NCI-H510A (cell line): ENCODE results near the gene KCNK7.

ENCODE experiments used
- DNase-seq: peaks from one replicate; lab custom pipeline; 2025; lab: John Stamatoyannopoulos, UW

KCNK7 gene

DNA sequence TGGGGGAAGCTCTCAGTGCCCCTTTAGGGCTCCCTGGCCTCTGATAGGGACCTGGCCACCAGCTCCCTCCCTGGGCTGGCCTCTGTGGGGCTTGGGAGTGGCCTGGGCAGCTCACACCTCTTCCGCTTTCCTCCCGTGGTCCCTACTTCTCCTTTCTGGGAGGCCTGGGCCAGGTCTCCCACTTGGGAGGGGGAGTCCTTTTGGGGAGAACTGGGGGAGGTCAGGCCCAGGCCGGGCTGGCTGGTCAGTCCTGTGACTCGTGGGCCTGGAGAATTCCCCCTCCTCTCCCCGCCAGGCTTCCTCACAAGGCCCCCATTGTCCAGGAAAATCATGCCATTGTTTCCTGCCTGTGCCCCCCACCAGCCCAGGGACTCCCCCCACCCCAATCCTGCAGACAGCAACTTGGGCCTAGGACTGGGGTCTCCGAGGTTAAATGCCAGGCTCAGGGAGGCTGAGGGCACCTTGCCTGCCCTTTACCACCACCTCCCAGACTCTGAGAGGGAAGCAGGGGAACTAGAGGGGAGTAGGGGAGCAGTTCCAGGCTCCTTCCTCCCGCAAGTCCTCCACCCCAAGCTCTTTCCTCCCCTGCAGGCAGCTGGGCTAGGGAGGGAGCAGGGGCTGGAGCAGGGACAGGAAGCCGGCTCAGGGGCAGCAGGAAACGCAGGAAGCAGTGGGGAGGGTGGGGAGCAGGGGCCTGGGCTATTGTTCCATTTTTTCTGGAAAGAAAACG, 15.6 kb upstream of the KCNK7 start:
- DNase-seq, result no peak

DNA sequence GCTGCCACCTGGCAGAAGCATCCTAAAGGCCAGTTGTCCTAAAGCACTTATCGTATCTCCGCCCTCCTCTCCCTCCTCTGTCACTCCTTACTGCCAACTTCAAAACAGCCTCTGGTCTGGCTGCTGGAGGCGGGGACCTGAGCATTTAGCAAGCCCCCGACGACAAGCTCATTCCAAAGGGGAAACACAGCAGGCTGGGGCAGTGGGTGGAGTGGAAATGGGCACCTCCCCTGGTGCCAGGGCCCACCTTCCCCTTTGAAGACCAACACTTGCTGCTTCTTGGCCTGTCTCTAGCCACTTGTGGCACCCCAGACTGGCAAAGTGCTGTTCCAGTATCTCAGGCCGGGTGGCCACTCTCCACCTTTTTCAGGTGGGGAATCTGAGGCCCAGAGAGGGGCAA, 14.8 kb upstream of the KCNK7 start:
- no peak for DNase-seq

DNA sequence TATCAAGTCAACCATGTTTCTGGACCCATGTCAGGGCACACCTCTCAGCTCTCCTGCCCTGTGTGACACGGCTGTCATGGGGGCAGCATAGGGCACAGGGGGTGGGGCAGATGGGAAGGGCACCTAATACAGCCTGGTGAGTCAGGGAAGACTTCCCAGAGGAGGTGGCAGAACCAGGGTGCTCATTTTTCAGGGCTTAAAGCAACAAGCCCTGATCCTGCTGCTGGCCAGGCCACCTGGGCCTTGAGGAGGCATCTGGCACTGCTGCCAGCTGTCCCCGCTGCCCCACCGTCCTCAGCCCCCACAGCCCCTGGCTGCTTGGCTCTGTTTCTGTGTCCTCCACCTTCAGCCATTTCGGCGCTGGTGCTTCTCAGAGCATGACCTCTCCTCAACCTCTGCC, 14.1 kb upstream of the KCNK7 start:
- DNase-seq, result no peak

DNA sequence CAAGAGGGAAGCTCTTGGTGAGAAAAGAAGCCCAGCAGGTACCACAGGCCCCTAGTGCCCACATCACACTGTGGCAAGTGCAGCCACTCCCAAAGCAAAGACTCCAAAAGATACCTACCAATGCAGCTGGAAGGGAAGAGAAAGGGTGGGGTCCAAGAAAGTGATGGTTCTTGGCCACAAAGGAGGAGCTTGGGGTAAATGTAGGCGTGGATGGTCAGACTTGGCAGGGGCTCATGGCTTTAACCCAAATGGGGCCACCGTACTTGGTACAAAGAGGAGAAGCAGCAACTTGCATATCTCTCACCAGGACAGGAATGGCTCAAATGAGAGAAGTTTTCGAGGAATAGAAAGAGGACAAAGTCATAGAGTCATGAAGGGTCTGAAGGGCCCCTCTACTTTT, 13.6 kb upstream of the KCNK7 start:
- DNase-seq, result no peak

DNA sequence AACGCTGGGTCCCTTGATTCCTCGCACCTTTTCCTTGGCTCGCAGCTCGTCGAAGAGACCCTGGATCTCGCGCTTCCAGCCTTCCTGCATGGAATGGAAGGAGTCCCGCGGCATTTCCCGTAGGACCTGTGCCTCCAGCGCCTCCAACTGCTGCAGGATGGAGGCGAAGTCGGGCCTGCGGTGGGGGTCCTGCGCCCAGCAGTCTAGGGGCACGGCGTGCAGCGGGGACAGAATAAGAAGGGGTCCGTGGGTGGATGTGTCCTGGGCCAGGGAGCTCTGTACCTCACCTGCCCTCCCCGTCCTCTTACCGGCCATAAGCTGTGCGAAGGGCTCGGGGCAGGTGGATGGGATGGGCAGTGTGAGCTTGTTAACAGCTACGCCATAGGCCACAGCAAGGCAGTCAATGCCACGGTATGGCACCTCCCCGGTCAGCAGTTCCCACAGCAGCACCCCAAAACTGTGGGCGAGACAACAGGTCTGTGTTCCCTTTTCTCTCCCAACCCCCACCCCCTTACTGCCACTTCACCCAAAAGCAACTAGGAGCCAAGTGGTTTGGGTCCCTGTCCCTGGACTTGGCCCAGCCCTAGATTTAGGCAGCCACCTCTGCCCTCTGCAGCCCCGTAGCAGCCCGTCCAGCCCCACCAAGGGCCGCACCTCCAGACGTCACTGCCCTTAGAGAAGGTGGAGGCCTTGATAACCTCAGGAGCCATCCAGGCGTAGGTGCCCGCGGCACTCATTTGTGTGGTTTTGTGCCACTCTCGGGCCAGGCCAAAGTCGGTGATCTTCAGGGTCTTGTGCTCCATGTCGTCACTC, 12.2 kb upstream of the KCNK7 start:
- DNase-seq, result no peak

DNA sequence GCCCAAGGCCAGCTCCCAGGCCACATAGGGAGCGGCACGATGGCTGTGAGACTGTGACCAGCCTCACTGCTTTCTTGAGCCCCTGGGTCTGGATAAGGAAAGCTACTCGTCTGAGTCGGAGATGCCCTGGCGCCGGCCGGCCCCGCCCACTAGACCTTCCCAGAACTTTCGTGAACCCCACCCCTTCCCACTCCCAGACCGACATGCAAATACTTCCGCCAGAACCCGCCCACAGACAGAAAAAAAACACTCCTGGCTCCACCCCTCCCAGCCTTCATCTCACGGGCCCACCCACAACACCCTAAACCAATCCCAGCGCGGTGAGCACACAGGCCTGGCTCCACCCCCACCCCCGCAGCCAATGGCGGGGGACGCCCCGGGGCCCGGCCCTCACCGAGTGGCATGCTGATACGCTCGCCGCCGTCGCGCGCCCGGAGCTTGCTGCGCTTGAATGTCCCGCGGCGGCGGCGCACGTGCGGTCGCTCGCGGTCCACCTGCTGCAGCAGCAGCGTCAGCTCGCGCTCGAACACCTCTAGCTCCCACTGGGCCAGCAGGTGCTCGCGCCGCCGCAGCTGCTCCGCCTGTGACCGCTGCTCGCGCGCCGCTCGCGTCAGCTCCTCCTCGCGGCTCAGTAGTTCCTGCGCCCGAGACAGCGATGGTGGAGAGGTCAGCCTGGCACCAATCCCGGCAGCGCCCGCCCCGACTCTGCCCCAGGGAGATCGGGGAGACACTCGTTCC, 11.4 kb upstream of the KCNK7 start:
- DNase-seq, result no peak

DNA sequence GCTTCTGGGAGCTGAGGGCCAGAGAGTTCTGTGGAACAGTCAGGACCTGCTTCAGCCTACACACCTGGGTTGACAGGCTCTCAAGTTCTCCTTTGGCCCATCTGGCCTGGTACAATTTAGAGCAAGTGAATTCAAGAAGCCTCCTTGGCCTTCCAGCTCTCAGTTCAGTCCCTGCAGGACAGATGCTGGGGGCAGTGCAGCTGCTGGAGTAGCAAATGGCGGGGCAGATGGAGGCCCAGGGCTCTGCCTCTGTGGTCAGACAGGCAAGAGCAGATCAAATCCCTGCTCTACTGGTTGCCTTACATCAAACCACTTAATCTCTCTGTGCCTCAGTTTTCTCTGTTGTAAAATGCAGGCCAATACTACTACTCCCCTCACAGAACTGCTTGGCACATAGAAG, 8.7 kb upstream of the KCNK7 start:
- no peak for DNase-seq

DNA sequence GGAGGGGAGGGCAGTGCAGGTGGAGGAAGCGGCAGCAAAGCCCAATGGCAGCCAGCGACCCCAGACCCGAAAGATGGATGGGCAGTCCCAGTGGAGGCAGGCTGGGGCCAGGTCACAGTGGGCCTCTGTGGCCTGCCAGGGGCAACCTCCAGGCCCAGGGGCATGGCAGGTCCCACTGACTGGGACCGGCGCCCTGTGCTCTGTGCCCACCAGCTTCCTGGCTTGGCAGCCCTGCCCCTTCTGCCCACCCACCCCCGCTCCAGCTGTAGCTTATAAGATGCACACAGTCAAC, 4.3 kb upstream of the KCNK7 start:
- DNase-seq, result no peak

DNA sequence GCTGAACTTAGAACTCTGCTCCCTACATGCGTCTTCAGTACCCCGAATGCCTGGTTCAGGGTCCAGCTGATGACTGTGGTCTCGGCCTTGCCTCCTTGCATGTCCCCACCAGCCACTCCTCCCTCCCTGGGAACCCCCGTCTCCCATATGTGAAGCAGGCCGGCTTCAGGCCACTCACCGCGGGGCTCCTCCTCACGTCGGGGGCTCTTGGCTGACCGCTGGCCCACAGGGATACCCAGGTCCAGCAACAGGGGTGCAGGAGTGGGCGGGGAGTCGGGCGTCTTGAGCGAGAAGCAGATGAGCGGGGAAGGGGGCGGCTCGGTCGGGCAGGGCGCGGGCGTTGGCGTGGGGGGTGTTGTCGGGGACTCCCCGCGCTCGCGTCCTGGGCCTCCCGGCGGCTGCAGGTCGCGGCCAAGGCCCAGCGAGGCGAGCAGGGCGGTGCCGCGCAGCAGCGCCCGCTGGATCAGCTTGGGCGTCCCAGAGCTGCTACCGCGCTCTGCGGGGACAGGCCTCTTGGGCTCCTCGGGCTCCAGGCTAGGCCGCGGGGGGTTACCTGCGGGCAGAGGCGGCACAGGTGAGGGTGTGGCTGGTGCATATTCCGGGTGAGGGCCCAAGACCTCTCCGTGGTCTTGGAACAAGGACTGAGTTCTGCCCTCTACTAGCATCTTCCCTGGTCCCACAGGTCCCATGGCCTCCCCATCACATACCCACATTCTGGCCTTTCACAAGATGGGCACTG, 3.8 kb upstream of the KCNK7 start:
- DNase-seq, result no peak

DNA sequence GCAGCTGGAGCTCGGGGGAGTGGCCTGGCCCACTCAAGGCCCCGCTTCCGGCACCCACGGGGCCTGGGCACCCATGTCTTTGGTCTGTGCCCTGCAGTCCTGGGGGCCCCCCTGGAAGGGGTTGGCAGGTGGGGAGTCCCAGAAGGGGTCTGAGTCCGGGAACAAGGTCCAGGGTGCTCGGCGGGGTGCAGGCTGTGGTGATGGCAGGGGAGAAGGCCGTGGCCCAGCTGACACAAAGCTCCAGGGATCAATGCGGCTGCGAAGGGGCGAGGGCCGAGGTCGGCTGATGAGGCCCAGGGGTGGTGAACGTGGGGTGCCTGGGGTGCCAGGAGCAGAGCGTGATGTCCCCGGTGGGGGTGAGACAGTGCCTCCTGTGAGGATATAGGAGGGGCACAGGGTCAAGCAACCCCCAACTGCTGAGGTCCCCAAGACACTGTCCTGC, 2.7 kb upstream of the KCNK7 start:
- no peak for DNase-seq

DNA sequence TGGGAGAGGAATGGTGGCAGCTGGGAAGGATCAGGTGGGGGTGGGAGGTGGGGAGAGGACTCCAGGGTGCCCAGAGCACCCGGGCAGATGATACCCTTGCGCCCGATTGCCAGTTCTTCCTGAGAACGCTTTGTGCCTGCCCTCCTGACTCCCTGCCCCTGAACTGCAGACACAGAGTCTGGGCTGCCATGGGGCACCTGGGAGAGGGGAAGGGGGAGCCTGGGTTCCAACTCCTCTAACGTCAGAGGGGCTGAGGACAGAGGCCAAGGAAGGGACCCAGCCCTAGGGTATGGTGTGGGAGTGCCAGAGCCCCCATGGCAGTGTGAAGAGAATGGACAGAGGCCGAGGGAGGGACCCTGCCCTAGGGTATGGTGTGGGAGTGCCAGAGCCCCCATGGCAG, 920 bp upstream of the KCNK7 start:
- no peak for DNase-seq

DNA sequence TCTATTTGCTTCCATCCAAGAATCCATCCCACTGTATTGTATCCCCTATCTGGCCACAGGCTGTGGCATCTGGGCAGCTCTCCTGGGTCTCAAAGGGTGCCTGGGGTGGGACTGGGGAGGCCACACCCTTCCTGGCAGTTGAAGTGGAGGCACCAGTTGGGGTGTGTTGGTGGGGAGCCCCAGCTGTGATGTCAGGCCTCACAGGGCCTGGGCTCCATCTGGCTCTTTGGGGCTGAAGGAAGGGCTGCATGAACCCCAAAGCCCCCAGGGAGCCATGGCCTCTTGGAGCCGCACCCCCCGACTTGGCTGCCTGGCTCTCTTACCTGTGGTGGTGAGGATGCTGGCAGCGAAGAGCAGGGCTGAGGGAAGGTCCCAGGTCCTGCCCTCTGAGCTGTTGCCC, 469 bp downstream of the KCNK7 start:
- no peak for DNase-seq

DNA sequence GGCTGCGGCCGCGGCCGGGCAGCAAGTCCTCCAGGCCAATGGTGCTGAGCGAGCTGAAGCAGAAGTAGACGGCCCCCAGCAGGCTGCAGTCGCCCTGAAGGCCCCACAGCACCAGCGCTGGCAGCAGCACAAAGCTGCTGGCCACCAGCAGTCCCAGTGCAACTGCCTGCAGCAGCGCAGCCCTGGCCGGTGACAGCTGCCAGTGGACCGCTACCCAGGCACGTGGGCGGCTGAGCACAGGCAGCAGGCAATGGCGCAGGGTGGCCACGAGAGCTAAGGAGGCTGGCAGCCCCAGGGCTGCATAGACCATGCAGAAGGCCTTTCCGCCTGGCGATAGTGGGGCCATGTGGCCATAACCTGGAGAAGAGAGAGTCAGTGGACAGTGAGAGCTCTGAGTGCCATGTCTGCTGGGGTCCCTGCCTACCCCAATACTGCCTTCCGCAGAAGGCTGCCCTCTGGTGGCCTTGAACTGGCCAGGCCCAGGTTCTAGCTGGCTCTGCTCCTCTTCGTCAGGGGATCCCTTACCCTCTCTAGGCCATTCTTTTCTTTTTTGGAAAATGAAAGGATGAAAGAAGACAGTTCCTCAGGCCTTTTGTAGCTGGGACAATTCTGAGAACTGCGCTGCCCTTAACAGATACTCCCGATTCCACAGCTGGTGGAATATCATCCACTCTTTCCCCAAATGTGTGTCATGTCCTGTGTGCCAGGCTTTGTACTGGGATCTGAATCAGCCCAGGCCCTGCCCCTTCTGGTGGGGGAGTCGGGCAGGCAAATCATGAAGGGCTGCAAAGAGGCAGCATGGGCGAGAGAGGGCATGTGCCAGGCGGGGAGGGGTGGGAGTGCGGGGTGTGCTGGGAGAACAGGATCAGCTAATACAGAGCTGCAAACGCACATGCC, 1.8 kb downstream of the KCNK7 start:
- no peak for DNase-seq

DNA sequence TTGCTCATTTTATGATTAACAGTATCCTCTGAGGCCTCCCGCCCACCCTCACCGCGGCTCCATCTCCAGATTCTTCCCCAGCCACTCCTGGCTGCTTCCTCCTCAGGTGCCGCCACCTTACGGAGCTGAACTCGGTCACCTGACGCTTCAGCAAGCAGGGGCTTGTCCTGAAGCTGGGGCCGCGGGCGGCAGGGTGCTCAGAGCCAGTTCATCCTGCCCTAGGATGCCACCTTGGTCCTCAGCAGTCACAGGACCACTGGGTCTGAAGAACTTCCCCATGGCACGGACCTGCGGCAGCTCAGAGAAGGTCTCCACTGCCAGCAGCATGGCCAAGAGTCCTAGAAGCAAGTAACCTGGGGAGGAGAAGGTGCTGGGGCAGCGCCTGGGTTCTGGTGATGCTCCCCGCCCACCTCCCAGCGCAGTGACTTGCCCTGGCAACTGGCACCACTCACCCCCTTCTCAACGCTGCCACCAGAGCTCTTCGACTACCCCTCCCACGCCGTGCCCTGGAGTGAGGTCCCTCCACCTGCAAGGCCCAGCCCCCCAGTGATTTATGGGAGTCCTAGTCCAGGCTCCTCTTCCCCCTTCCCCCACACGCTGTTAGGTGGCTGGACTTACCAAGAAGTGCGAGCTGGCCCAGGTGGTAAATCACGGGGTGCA, 2.6 kb downstream of the KCNK7 start:
- DNase-seq, result no peak

DNA sequence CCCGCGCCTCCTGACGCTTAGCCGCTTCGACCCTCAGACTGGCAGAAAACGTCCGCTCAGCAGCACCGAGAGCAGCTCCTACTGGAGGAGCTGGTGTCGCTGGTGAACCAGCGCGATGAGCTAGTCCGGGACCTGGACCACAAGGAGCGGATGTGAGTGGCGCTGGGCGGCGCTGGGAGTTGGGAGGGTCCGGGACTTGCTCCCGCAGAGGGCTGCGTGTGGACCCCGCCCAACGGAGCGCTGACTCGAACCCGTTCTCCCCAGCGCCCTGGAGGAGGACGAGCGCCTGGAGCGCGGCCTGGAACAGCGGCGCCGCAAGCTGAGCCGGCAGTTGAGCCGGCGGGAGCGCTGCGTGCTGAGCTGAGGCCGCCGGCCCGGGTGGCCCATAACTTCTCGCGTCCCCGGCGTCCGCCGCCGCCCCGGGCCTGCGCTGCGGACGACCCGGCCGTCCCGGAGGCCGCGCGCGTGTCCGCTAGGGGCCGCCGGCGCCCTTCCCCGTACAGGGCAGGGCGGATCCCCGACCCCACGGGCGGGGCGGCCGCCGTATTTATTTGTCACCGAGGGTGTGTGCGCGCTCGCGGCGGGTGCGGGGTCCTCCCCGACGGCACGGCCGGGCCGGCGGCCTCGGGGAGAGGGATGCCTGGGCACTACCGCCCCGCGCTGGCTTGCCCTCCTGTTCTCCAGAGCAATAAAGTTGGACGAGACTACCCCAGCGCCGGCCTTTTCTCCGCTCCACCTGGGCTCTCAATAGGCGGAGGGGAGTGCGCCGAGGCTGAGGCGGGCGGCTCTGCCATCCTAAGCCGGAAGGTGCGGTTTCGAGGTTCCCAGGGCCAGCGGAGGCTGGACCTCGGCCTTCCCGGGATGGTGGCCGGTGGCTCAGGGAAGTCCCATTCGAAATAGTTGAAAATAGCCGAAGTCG, 3.4 kb downstream of the KCNK7 start:
- no peak for DNase-seq

DNA sequence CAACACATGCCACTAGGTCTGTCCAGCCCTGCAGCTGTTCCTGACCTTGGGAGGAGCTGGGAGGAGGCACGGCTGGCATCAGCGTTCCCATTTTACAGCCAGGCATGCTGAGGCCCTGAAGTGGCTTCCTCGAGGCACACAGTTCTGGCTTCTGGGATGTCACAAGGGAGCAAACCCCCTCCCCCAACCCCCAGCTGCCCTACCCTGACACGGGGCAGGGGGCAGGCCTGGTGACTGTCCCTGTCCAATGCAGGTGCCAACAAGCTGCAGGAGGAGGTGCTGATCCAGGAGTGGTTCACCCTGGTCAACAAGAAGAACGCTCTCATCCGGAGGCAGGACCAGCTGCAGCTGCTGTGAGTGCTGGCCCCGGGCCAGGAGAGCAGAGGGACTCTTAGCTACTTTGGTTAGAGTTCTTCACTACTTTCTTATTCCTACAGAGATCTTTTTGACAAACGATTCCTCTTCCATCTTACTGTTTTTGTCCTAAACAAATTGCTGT, 5.3 kb downstream of the KCNK7 start:
- DNase-seq, result peak; percentile 91

DNA sequence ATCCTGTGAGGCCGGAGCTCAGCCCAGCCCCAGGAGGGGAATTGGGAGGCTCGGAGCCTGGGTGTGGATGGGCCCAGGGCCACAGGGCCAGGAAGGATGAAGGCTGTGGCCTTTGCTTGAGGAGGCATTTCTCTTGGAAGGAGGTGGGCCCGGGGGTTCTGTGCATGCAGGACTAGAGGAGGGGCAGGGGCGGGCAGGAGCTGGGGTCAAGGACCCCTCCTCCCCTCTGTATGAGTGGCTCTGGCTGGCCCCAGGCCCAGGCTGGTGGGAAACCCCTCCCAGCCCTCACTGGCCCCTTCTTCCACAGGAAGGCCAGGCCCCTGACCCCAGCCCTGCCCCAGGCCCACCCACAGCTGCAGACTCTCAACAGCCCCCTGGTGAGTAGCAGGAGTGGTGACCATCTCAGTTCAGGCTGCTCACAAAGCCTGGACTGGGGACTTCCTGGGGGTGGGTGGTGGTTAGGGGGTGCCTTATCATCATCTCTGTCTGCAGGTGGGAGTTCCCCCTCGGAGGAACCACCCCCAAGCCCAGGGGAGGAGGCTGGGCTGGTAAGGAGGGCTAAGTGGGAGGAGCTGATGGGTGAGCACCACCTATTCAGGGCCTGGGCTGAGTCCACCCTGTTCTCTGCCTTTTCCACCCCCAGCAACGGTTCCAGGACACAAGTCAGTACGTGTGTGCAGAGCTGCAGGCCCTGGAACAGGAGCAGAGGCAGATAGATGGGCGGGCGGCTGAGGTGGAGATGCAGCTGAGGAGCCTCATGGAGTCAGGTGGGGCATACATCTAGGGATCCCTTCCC, 6.0 kb downstream of the KCNK7 start:
- no peak for DNase-seq

DNA sequence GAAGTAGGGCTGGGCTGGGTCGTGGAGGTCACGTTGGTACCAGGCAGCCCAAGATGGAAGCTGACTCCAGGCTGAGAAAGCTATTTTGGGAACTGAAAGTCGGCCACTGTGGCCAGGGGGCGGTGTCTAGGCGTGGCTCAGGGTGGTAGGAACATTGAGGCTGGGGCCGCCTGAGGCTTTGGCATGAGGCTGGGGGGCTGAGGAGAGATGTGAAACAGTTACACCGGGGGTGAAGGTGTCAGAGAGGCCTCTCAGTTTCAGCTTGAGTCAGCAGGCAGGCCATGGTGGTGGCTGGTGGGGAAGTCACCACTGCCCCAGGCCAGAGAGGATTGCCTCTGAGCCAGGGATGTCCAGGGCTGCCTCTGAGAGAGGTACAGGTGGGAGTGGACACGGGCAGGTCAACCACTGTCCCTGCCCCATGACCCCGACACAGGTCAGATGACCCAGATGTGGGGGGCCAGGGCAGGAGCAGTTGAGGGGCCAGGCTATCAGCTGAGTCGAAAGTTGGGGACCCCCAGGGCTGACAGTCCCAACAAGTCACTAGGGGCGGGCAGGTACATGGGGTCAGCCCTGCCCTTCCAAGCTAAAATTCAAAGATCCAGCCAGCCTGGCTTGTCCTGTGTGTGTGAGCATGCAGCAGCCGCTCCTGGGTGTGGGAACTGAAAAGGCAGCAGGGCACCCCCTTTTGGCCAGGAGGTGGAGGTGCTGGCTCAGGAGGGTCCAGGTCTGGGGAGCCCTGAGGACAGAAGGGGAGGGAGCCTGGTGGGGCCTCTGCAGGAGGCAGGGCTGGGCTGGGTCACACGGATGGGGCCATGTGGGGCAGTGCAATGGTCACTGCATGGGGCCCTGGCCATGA, 7.2 kb downstream of the KCNK7 start:
- no peak for DNase-seq
